Panc1 (cell line): ENCODE results near the gene CDH23. TPM values are rescaled to one million over a fixed set of nuclear protein-coding genes. Genes with fewer than 3 reads are reported as not detected.

Experiments used
- ATAC-seq: fragments of 200-7000 bp; cut with Tn5 transposase; 2 replicates; pipeline ENCODE4 v1.9.1; 2020; ENCODE audit warnings: mild to moderate bottlenecking, moderate library complexity
- BruUV-seq: library from RNA; stranded (reverse); fragments of 400-500 nt; replicated peaks from 2 replicates; lab custom pipeline; 2021; lab: Mats Ljungman, UMichigan
- CTCF ChIA-PET: fragments of 300-600 bp; sonication (Branson Sonifier 250); formaldehyde crosslinking; loops from one replicate; lab custom pipeline; 2022; ENCODE audit warnings: antibody characterized with exemption; lab: Charles Lee
- POLR2A ChIA-PET: fragments of 300-600 bp; sonication (Branson Sonifier 250); formaldehyde crosslinking; loops from one replicate; lab custom pipeline; 2022; ENCODE audit warnings: antibody characterized with exemption; lab: Charles Lee
- DNase-seq: peaks from one replicate; pipeline ENCODE4 v3.0.0-alpha.2; 2010; ENCODE audit warnings: low read depth, low spot score
- H3K27ac ChIP-seq: 2 replicates; pipeline ENCODE4 v1.5.1; 2011; ENCODE audit warnings: mild to moderate bottlenecking, low read length, inconsistent platforms
- H3K27me3 ChIP-seq: fragments of 200-500 bp; sonication (Bioruptor generic); 2 replicates; pipeline ENCODE4 v1.6.0; 2014; ENCODE audit warnings: low read length, inconsistent platforms; ENCODE audit not compliant: control insufficient read depth, insufficient read depth
- H3K36me3 ChIP-seq: fragments of 200-500 bp; sonication (Bioruptor generic); 2 replicates; pipeline ENCODE4 v1.5.1; 2014; ENCODE audit warnings: inconsistent platforms, mild to moderate bottlenecking, low read length, moderate library complexity; ENCODE audit not compliant: control insufficient read depth, insufficient read depth
- H3K4me1 ChIP-seq: 2 replicates; pipeline ENCODE4 v1.5.1; 2011; ENCODE audit warnings: inconsistent platforms, mild to moderate bottlenecking, low read length, moderate library complexity; ENCODE audit not compliant: control insufficient read depth, insufficient read depth
- H3K4me3 ChIP-seq, 2 experiments: 2 replicates each; pipeline ENCODE4 v1.5.1; 2011 to 2012; ENCODE audit warnings: low read depth in 2 of 2, low read length in 2 of 2, mild to moderate bottlenecking in 2 of 2, inconsistent platforms in 1 of 2, moderate library complexity in 1 of 2
- H3K9me3 ChIP-seq: fragments of 200-500 bp; sonication (Bioruptor generic); 2 replicates; pipeline ENCODE4 v1.5.1; 2014; ENCODE audit warnings: low read depth, mild to moderate bottlenecking, inconsistent platforms, low read length, moderate library complexity; ENCODE audit not compliant: control insufficient read depth, insufficient read depth
- POLR2AphosphoS5 ChIP-seq: IDR thresholded peaks from 2 replicates; pipeline ENCODE4 v1.6.1; 2012; ENCODE audit warnings: mild to moderate bottlenecking, low read depth, low read length, moderate library complexity
- REST ChIP-seq, 2 experiments: IDR thresholded peaks; 2 replicates each; pipeline ENCODE4 v1.6.1; 2011 to 2012; ENCODE audit warnings: low read depth in 2 of 2, control low read depth in 1 of 2, low read length in 1 of 2, mild to moderate bottlenecking in 1 of 2, moderate library complexity in 1 of 2; ENCODE audit not compliant: insufficient read depth in 1 of 2
- SIN3A ChIP-seq: IDR thresholded peaks from 2 replicates; pipeline ENCODE4 v1.6.1; 2012; ENCODE audit warnings: low read depth, mild to moderate bottlenecking, low read length, moderate library complexity, borderline replicate concordance; ENCODE audit not compliant: insufficient read depth
- TCF7L2 ChIP-seq: IDR thresholded peaks from 2 replicates; pipeline ENCODE4 v1.6.1; 2011; ENCODE audit warnings: mild to moderate bottlenecking, low read depth, low read length, inconsistent platforms
- in situ Hi-C: cut with HindIII; loops from 2 replicates; pipeline ENCODE4 v1.10.0; 2016; ENCODE audit warnings: low sequenced_read_pairs, low pct_unique_long_range_greater_than_20kb
- intact Hi-C: fragments of 100-400 bp; cut with micrococcal nuclease; formaldehyde crosslinking; loops from one replicate; pipeline ENCODE4 v1.10.0; 2022; ENCODE audit not compliant: unreplicated experiment
- total RNA-seq: library from RNA; stranded (reverse); gene quantifications from one replicate; pipeline ENCODE4 v1.2.1, GENCODE V29; 2021; ENCODE audit not compliant: unreplicated experiment
- TF ChIP-seq, protein P1 (sequence below): fragments of 450-650 bp; IDR thresholded peaks from 2 replicates; pipeline ENCODE4 v1.5.1; 2017; ENCODE audit warnings: mild to moderate bottlenecking

Gene CDH23
- total RNA-seq, 1 experiment from 2014 or later: 2.7 TPM

- Histone ChIP-seq H3K4me3 (no peak overlapping the region), H3K27me3 (no peaks in the 10 kb centered on the region), H3K36me3 (no peaks in the 10 kb centered on the region), H3K4me1 (0 out of 2 replicates have a peak, but pooled peaks cover 2% of the 10 kb centered on the region), H3K9me3 (no peaks in the 10 kb centered on the region), H3K27ac (no peak overlapping the region; the same call in 1 of the 2 replicates)
- CTCF ChIA-PET: no interaction called here
- no peak for ATAC-seq
- POLR2A ChIA-PET: no interaction called here
- in situ Hi-C loops (no loop called here), intact Hi-C loops (no loop called here)
- DNase-seq: no peak
- TF ChIP-seq POLR2AphosphoS5 (no peak), TCF7L2 (no peak), REST (IDR thresholded peaks at IDR 0.05; ENCODE audit: insufficient read depth in 1 of 2, low read depth in 2 of 2, low read length in 1 of 2) (no peak), SIN3A (no peak)
- TF ChIP-seq, protein P1, sequence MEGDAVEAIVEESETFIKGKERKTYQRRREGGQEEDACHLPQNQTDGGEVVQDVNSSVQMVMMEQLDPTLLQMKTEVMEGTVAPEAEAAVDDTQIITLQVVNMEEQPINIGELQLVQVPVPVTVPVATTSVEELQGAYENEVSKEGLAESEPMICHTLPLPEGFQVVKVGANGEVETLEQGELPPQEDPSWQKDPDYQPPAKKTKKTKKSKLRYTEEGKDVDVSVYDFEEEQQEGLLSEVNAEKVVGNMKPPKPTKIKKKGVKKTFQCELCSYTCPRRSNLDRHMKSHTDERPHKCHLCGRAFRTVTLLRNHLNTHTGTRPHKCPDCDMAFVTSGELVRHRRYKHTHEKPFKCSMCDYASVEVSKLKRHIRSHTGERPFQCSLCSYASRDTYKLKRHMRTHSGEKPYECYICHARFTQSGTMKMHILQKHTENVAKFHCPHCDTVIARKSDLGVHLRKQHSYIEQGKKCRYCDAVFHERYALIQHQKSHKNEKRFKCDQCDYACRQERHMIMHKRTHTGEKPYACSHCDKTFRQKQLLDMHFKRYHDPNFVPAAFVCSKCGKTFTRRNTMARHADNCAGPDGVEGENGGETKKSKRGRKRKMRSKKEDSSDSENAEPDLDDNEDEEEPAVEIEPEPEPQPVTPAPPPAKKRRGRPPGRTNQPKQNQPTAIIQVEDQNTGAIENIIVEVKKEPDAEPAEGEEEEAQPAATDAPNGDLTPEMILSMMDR: no peak
- no TSS peak for BruUV-seq
Observed at GRCh38 chr10:71756311-71757191, 359.8 kb downstream of the CDH23 start.

GRCh38 chr10:71757399-71757922 is 360.7 kb downstream of the CDH23 start:
- POLR2A ChIA-PET: no interaction called here
- DNase-seq: no peak
- CTCF ChIA-PET: no interaction called here

More at GRCh38 chr10:71757399-71757922, 360.7 kb downstream of the CDH23 start:
- Histone ChIP-seq H3K4me3 (no peak overlapping the region), H3K27me3 (no peaks in the 10 kb centered on the region), H3K36me3 (no peaks in the 10 kb centered on the region), H3K27ac (no peak overlapping the region), H3K4me1 (0 out of 2 replicates have a peak, but pooled peaks cover 2% of the 10 kb centered on the region), H3K9me3 (no peaks in the 10 kb centered on the region)
- intact Hi-C loops (no loop called here), in situ Hi-C loops (no loop called here)
- TF ChIP-seq TCF7L2: no peak
- TF ChIP-seq POLR2AphosphoS5: no peak
- TF ChIP-seq, protein P1: no peak
- TF ChIP-seq REST (IDR thresholded peaks at IDR 0.05; ENCODE audit: insufficient read depth in 1 of 2, low read depth in 2 of 2, low read length in 1 of 2): no peak
- no peak for TF ChIP-seq SIN3A
- no TSS peak for BruUV-seq
- ATAC-seq: no peak; the same call in 1 of the 2 replicates
